Heart left ventricle (tissue), 13 donors: ENCODE measurements around the gene TECR.

ENCODE experiments used
- POLR2A ChIP-seq, 2 donors: fragments of 450-650 bp; IDR thresholded peaks; one replicate each; pipeline ENCODE4 v1.6.1; 2017; ENCODE audit warnings: antibody characterized with exemption in 2 of 2, mild to moderate bottlenecking in 2 of 2, moderate library complexity in 2 of 2
- TF ChIP-seq, protein P1 (sequence below), 12 donors: fragments of 200-600 bp; sonication (generic) in 4 of 12; IDR thresholded peaks; one replicate each; pipeline versions ENCODE4 v1.5.0 to v1.8.0; 2018 to 2022; ENCODE audit warnings: antibody characterized with exemption in 12 of 12, mild to moderate bottlenecking in 5 of 12
- donor health status: ischemic (EF 13 %, LVEDD 7.1; RV severe dilation, severe dysfunction).
- donor health status: DM: no; HTN: yes; CAD: no.
- donor health status: DM: no; HTN: no; CAD: no.
- donor health status: ischemic (EF 25% LVEDD 6.9; RV normal size, moderate dysfunction).
- donor health status: ischemic (EF 25% LVEDD 5.7; RV mildly dilated, moderate dysfunction).
- donor health status: ischemic (EF 35%, LVEDD 5.7; RV mildly dilated, moderate dysfunction).
- donor health status: nonischemic (EF 11% LVEDD 7.7; RV severe dilation, severe dysfunction).
- donor health status: DM: yes; HTN: yes; CAD: no.
- donor health status: PGD.
- donor health status: ischemic (EF 29% LVEDD 5.4; RV normal size, mild dysfunction).
- donor health status: nonischemic (EF 23%, LVEDD 6.1; RV moderate dilation, normal function).

DNA sequence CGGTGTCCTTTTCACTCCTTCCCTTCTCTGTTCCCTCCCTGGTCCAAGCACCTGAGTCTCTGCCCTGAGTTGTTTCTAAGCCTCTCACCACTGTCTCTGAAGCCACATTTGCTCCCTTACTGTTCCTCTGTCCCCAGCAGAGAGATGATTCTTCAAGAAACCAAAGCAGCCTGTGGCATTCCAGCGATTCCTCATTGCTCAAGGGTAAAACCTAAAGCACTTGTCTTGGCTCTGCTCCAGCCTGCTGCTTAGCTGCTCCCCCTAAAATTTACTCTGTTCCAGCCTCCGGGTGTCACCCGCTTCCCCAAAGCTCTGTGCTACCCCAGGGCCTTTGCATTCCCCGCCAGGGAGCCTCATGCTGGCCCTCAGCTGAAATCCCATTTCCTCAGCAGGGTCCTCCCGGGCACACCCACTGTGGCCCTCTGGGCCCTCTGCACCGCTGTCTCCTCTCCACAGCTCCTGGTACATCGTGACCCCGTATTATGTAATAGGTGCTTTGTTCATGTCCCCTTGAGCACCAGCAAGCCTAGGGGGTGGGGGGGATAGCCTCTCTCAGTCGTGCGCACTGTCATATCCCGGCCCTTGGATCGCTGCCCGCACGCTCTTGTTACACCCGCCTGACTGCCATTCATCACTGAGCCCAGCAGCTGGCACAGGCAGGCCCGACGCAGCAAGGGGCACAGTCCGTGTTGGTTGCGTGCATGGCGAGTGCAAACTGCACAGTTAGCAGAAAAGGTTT lies 15.8 kb downstream of the TECR start:
- TF ChIP-seq, protein P1, sequence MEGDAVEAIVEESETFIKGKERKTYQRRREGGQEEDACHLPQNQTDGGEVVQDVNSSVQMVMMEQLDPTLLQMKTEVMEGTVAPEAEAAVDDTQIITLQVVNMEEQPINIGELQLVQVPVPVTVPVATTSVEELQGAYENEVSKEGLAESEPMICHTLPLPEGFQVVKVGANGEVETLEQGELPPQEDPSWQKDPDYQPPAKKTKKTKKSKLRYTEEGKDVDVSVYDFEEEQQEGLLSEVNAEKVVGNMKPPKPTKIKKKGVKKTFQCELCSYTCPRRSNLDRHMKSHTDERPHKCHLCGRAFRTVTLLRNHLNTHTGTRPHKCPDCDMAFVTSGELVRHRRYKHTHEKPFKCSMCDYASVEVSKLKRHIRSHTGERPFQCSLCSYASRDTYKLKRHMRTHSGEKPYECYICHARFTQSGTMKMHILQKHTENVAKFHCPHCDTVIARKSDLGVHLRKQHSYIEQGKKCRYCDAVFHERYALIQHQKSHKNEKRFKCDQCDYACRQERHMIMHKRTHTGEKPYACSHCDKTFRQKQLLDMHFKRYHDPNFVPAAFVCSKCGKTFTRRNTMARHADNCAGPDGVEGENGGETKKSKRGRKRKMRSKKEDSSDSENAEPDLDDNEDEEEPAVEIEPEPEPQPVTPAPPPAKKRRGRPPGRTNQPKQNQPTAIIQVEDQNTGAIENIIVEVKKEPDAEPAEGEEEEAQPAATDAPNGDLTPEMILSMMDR (IDR thresholded peaks at IDR 0.05): no peak
- TF ChIP-seq POLR2A (IDR thresholded peaks at IDR 0.05): no peak
